ENCODE data around the gene CRYBB1.

The CRYBB1 gene

GRCh38 chr22:26581633-26582168, 36.1 kb downstream of the CRYBB1 start:
- in situ Hi-C loops (cut with HindIII; ENCODE audit: low sequenced_read_pairs), result no loop called here

- in situ Hi-C loops (cut with HindIII; ENCODE audit: low sequenced_read_pairs), result no loop called here
Observed at GRCh38 chr22:26581026-26581425, 36.8 kb downstream of the CRYBB1 start.

GRCh38 chr22:26580240-26580962, 37.4 kb downstream of the CRYBB1 start:
- in situ Hi-C loops (cut with HindIII; ENCODE audit: low sequenced_read_pairs), result no loop called here

GRCh38 chr22:26579331-26579886, 38.4 kb downstream of the CRYBB1 start:
- in situ Hi-C loops (cut with HindIII; ENCODE audit: low sequenced_read_pairs), result no loop called here

- in situ Hi-C loops (cut with HindIII; ENCODE audit: low sequenced_read_pairs), result no loop called here
Observed at GRCh38 chr22:26577081-26577480, 40.7 kb downstream of the CRYBB1 start.

GRCh38 chr22:26576026-26576680, 41.7 kb downstream of the CRYBB1 start:
- in situ Hi-C loops (cut with HindIII; ENCODE audit: low sequenced_read_pairs), result no loop called here

- in situ Hi-C loops (cut with HindIII; ENCODE audit: low sequenced_read_pairs), result no loop called here
Observed at GRCh38 chr22:26574001-26574723, 43.7 kb downstream of the CRYBB1 start.

GRCh38 chr22:26573026-26573662, 44.7 kb downstream of the CRYBB1 start:
- in situ Hi-C loops (cut with HindIII; ENCODE audit: low sequenced_read_pairs), result no loop called here

- in situ Hi-C loops (cut with HindIII; ENCODE audit: low sequenced_read_pairs), result no loop called here
Observed at GRCh38 chr22:26570864-26571525, 46.8 kb downstream of the CRYBB1 start.

- in situ Hi-C loops (cut with HindIII; ENCODE audit: low sequenced_read_pairs), result no loop called here
Observed at GRCh38 chr22:26570115-26570514, 47.7 kb downstream of the CRYBB1 start.

GRCh38 chr22:26568207-26568706, 49.6 kb downstream of the CRYBB1 start:
- in situ Hi-C loops (cut with HindIII; ENCODE audit: low sequenced_read_pairs), result no loop called here

GRCh38 chr22:26567610-26568009, 50.2 kb downstream of the CRYBB1 start:
- in situ Hi-C loops (cut with HindIII; ENCODE audit: low sequenced_read_pairs), result no loop called here

- in situ Hi-C loops (cut with HindIII; ENCODE audit: low sequenced_read_pairs), result no loop called here
Observed at GRCh38 chr22:26566994-26567393, 50.8 kb downstream of the CRYBB1 start.

GRCh38 chr22:26565889-26566288, 51.9 kb downstream of the CRYBB1 start:
- in situ Hi-C loops (cut with HindIII; ENCODE audit: low sequenced_read_pairs), result no loop called here

GRCh38 chr22:26565181-26565580, 52.6 kb downstream of the CRYBB1 start:
- in situ Hi-C loops (cut with HindIII; ENCODE audit: low sequenced_read_pairs), result no loop called here

- in situ Hi-C loops (cut with HindIII; ENCODE audit: low sequenced_read_pairs), result no loop called here
Observed at GRCh38 chr22:26564672-26565071, 53.2 kb downstream of the CRYBB1 start.

- in situ Hi-C loops (cut with HindIII; ENCODE audit: low sequenced_read_pairs), result no loop called here
Observed at GRCh38 chr22:26564181-26564580, 53.6 kb downstream of the CRYBB1 start.

GRCh38 chr22:26563022-26563421, 54.8 kb downstream of the CRYBB1 start:
- in situ Hi-C loops (cut with HindIII; ENCODE audit: low sequenced_read_pairs), result no loop called here

- in situ Hi-C loops (cut with HindIII; ENCODE audit: low sequenced_read_pairs), result no loop called here
Observed at GRCh38 chr22:26561756-26562417, 55.9 kb downstream of the CRYBB1 start.

Data from DLD1 (cell line).